Prostate gland (tissue), 2 donors: ENCODE results near the gene MATR3. TPM values are rescaled to one million over a fixed set of nuclear protein-coding genes. Genes with fewer than 3 reads are reported as not detected.

Experiments
- DNase-seq: peaks from one replicate; pipeline ENCODE4 v3.0.0-alpha.2; 2019; ENCODE audit warnings: low spot score
- H3K27ac ChIP-seq, 2 donors: fragments of 200-600 bp; sonication (generic); 2 replicates each; pipeline ENCODE4 v1.5.1; 2017 to 2019
- H3K27me3 ChIP-seq: fragments of 200-600 bp; sonication (generic); replicated peaks from 2 replicates; pipeline ENCODE4 v1.5.1; 2019; ENCODE audit not compliant: insufficient read depth
- H3K36me3 ChIP-seq, 2 donors: fragments of 200-600 bp; sonication (generic); 1 replicate in 1 of 2; 2 replicates in 1 of 2; pipeline versions ENCODE4 v1.5.1 to v1.8.1; 2017 to 2019
- H3K4me1 ChIP-seq: fragments of 200-600 bp; sonication (generic); replicated peaks from 2 replicates; pipeline ENCODE4 v1.5.1; 2019
- H3K4me3 ChIP-seq, 2 donors: fragments of 200-600 bp; sonication (generic); 2 replicates each; pipeline ENCODE4 v1.5.1; 2017 to 2019
- H3K9me3 ChIP-seq: fragments of 200-600 bp; sonication (generic); 2 replicates; pipeline ENCODE4 v1.5.1; 2017
- POLR2A ChIP-seq: fragments of 450-650 bp; IDR thresholded peaks from one replicate; pipeline ENCODE4 v1.6.1; 2016; ENCODE audit warnings: antibody characterized with exemption, mild to moderate bottlenecking
- POLR2AphosphoS5 ChIP-seq: sonication (generic); formaldehyde crosslinking; IDR thresholded peaks from one replicate; pipeline ENCODE4 v1.6.1; 2017; ENCODE audit warnings: antibody characterized with exemption
- WGBS: methylation state at CpG from one replicate; pipeline ENCODE4 v1.1.5; 2018; 5-methylcytosine and 5-hydroxymethylcytosine counted together
- intact Hi-C: fragments of 100-400 bp; cut with DNase I; formaldehyde crosslinking; loops from one replicate; pipeline ENCODE4 v1.14.2; 2022
- total RNA-seq, 2 donors: library from RNA; depleted of rRNA; stranded (reverse); fragments of >200 nt; gene quantifications; one replicate each; pipeline ENCODE4 v1.1.0, GENCODE V29; 2016
- TF ChIP-seq, protein P1 (sequence below), 4 experiments: fragments of 200-600 bp in 2 of 4; fragments of 450-650 bp in 2 of 4; sonication (generic) in 2 of 4; IDR thresholded peaks; 1 replicate in 3 of 4; 2 replicates in 1 of 4; pipeline ENCODE4 v1.5.1; 2016 to 2019; ENCODE audit warnings: antibody characterized with exemption in 4 of 4, mild to moderate bottlenecking in 2 of 4, moderate library complexity in 2 of 4

The MATR3 gene
- total RNA-seq, 2 donors from 2014 or later = 192 to 207 TPM

DNA sequence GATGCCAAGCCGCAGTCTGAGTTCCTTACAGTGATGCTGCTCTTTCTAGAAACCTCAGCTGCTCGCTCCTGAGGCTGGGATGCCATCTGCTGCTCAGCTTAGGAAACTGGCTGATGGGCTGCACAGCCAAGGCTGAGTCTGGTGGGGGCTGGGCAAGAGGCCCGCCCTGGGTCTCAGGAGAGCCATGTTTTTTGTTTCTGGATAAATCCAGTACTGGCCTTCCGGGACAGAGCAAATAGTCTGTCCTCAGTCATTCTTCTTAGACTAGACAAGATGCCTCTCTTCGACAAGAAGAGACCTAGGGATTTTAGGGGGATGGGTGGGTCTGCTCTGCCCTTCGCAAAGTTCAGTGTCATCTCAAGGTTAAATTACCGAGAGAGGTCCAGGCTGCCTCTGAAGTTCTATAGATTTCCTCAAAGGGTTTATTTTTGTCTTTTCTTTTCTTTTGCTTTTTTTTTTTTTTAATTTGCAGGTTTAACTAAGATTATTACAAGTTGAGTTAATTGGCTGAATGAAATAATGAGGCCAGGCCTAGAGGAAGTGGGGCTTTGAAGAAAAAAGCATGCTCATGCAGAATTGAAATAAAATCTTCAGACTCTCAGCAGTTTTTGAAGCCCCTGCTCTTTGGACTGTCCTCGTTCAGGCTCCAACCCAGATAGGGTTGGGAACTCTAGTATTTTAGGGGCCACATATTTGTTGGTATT lies 30.6 kb upstream of the MATR3 start:
- H3K36me3 ChIP-seq = no peaks in the 10 kb centered on the region
- TF ChIP-seq POLR2AphosphoS5 (peak; percentile 88), POLR2A (no peak)
- TF ChIP-seq, protein P1, sequence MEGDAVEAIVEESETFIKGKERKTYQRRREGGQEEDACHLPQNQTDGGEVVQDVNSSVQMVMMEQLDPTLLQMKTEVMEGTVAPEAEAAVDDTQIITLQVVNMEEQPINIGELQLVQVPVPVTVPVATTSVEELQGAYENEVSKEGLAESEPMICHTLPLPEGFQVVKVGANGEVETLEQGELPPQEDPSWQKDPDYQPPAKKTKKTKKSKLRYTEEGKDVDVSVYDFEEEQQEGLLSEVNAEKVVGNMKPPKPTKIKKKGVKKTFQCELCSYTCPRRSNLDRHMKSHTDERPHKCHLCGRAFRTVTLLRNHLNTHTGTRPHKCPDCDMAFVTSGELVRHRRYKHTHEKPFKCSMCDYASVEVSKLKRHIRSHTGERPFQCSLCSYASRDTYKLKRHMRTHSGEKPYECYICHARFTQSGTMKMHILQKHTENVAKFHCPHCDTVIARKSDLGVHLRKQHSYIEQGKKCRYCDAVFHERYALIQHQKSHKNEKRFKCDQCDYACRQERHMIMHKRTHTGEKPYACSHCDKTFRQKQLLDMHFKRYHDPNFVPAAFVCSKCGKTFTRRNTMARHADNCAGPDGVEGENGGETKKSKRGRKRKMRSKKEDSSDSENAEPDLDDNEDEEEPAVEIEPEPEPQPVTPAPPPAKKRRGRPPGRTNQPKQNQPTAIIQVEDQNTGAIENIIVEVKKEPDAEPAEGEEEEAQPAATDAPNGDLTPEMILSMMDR (IDR thresholded peaks at IDR 0.05) = peak; percentile 65 to 93 (median 86)
- DNase-seq = peak; percentile 83
- no peaks in the 10 kb centered on the region for H3K4me1 ChIP-seq
- H3K4me3 ChIP-seq = no peak overlapping the region
- no peaks in the 10 kb centered on the region for H3K9me3 ChIP-seq
- H3K27me3 ChIP-seq = no peaks in the 10 kb centered on the region
- WGBS = 35% methylated on average over 8 of the region's 8 CpGs
- H3K27ac ChIP-seq = peak overlapping the region in 1 of 2 donors; percentile 27
- intact Hi-C loops = loop anchor here (5.0 to 10.0 kb wide), 4 partner anchors 171 to 686 kb away; partner anchors contain the start of genes CTNNA1 and HSPA9

DNA sequence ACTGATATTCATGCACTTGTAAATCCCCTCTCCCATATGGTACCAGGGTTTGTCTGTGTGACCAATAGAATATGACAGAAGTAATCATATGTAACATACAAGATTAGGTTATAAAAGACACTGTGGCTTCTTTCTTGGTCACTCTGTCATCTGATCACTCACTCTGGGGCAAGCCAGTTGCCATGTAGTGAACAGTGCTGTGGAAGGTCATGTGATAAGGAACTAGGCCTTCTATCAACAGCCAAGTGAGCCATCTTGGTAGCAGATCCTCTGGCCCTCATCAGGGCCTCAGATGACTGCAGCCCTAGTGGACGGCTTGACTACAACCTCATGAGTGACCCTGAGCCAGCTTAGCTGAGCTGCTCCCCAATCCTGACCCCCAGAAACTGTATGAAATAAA lies 30.0 kb upstream of the MATR3 start:
- Histone ChIP-seq H3K4me3 (no peak overlapping the region), H3K4me1 (no peaks in the 10 kb centered on the region), H3K27me3 (no peaks in the 10 kb centered on the region), H3K27ac (no peak overlapping the region), H3K36me3 (no peaks in the 10 kb centered on the region), H3K9me3 (no peaks in the 10 kb centered on the region)
- 85% methylated on average over 1 of the region's 1 CpG for WGBS
- intact Hi-C loops = loop anchor here (5.0 to 10.0 kb wide), 4 partner anchors 171 to 686 kb away; partner anchors contain the start of genes CTNNA1 and HSPA9
- no peak for TF ChIP-seq POLR2AphosphoS5
- no peak for DNase-seq

DNA sequence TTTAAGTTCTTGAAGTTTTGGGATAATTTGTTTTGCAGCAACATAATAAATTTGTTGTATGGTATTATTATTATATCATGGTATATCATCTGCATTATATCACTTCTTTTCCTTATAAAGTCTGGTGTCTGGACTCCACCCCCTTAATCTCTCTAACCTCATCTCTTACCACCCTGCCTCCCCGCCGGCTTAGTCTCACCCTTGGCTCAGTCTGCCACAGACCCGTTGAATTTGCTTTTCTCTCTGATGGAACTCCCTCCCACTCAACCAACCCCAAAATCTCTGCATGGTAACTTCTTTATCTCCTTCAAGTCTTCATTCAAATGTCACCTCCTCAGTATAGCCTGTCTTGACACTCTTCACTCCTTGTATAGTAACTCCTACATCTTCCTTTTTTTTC lies 29.6 kb upstream of the MATR3 start:
- no peak for DNase-seq
- H3K4me1 ChIP-seq = no peaks in the 10 kb centered on the region
- H3K27me3 ChIP-seq = no peaks in the 10 kb centered on the region
- H3K4me3 ChIP-seq = no peak overlapping the region
- intact Hi-C loops = loop anchor here (5.0 to 10.0 kb wide), 4 partner anchors 172 to 687 kb away; partner anchors contain the start of genes CTNNA1 and HSPA9
- WGBS = 90% methylated on average over 3 of the region's 3 CpGs
- H3K36me3 ChIP-seq = no peaks in the 10 kb centered on the region
- no peak for TF ChIP-seq POLR2A
- TF ChIP-seq, protein P1 (IDR thresholded peaks at IDR 0.05) = no peak
- TF ChIP-seq POLR2AphosphoS5 = no peak
- H3K9me3 ChIP-seq = no peaks in the 10 kb centered on the region
- H3K27ac ChIP-seq = no peak overlapping the region

DNA sequence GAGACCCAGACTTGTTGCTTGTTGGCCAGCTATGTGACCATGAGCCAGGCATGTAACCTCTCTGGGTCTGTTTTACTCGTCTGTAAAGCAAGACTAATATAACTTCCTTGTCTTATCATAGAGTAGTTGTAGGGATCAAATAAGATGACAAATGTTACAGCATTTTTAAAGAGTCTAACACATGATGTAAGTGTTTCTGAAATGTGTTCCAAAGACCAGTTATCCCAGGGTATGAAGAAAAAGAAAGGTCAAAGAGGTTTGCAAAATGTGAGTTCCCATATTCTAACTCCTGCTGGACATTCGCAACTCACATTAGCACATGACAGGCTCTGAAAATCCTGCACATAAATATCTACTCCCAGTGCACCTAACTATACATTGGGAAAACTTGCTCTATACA lies 28.5 kb upstream of the MATR3 start:
- intact Hi-C loops = loop anchor here (10.0 kb wide), 1 partner anchor 620 kb away; no protein-coding TSS in a partner anchor
- no peak overlapping the region for H3K4me3 ChIP-seq
- WGBS = 68% methylated on average over 2 of the region's 2 CpGs

DNA sequence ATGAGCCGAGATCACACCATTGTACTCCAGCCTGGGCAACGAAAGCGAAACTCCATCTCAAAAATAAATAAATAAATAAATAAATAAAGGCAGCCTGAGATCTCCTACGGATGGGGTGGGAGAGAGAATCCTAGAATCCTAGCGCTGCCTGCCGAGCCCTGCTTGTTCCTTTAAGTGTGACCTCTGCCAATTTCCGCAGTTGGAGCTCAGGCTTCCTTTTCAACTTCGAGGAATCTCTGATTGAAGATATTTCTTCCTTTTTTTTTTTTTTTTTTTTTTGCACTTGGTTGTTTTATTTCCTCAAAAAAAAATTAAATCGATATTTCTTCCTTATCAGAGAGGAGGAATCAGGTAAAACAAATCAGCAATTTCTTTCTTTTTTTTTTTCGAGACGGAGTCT lies 27.3 kb upstream of the MATR3 start:
- no peaks in the 10 kb centered on the region for H3K27me3 ChIP-seq
- TF ChIP-seq POLR2A (no peak), POLR2AphosphoS5 (no peak)
- TF ChIP-seq, protein P1 (IDR thresholded peaks at IDR 0.05) = no peak
- no peak for DNase-seq
- 83% methylated on average over 11 of the region's 11 CpGs for WGBS
- no peaks in the 10 kb centered on the region for H3K36me3 ChIP-seq
- intact Hi-C loops = loop anchor here (10.0 kb wide), 1 partner anchor 621 kb away; no protein-coding TSS in a partner anchor
- no peak overlapping the region for H3K27ac ChIP-seq
- H3K9me3 ChIP-seq = no peaks in the 10 kb centered on the region
- H3K4me1 ChIP-seq = no peaks in the 10 kb centered on the region
- H3K4me3 ChIP-seq = no peak overlapping the region

More for the DNA sequence above, 28.5 kb upstream of the MATR3 start:
- H3K27ac ChIP-seq = no peak overlapping the region
- H3K9me3 ChIP-seq = no peaks in the 10 kb centered on the region
- TF ChIP-seq POLR2AphosphoS5 (no peak), POLR2A (no peak)
- TF ChIP-seq, protein P1 (IDR thresholded peaks at IDR 0.05) = no peak
- no peak for DNase-seq
- H3K27me3 ChIP-seq = no peaks in the 10 kb centered on the region
- H3K36me3 ChIP-seq = no peaks in the 10 kb centered on the region
- H3K4me1 ChIP-seq = no peaks in the 10 kb centered on the region
